Muscle of back (tissue), 11 donors: ENCODE data around the gene CEP95. TPM values are rescaled to one million over a fixed set of nuclear protein-coding genes. Genes with fewer than 3 reads are reported as not detected.
"Not testable (repeated sequence)": the region's sequence is repeated elsewhere in the genome, so short reads cannot be mapped to it uniquely, and the experiment has no call there.

Source experiments
- DNase-seq, 3 donors: peaks; one replicate each; pipeline versions ENCODE4 v3.0.0 to v3.0.0-alpha.2; 2013
- polyA plus RNA-seq, 10 donors: library from polyadenylated mRNA; unstranded; fragments of 120-200 nt; gene quantifications; one replicate each; pipeline ENCODE4 v1.2.1, GENCODE V29; 2013; ENCODE audit not compliant: insufficient read length in 10 of 10

The CEP95 gene
- polyA plus RNA-seq, 10 donors, result 30.2 to 91.3 (median 47.6) TPM

DNA sequence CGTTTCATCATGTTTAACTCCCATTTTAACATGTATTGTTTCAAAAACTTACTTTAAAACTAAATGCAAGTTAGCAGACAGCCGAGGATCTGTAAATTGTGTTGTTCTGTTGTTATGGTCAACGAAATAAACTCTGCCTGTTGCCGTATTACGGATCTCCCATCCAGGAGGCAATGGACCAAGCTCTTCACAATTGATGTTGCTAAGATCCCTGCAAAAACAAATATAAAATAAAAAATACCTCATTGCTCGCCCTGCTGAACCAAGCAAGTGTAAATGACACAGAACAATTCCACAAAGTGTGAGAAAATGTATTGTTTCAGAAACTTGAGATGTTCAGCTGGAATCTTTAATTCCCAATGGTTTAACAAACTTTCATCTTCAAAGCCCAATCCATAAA, 65.0 kb downstream of the CEP95 start:
- DNase-seq, result peak; percentile 48 to 83 (median 82)

DNA sequence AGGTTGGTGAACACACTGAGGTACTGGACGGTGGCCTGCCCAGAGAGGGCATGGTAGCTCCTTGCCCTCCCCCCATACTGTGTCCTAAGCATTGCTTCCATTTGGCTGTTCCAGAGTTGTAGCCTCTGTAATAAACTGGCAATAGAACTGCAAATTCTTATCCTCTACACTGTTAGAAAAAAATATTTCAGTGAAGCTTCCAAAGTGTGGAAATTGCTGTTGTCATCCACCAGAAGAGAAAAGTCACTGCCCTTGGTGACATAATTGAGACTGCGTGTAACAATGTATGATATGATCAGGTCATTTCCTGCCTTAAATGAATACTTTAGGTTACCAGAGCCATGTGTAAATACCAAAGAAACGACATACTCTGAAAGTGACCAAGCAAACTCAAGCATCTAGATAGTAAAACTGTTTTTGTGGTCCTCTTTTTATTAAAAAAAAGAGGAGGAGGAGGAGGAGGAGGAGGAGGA, 65.9 kb downstream of the CEP95 start:
- DNase-seq, result peak; percentile 47 to 71 (median 58)

GRCh38 chr17:64573214-64573613, 66.4 kb downstream of the CEP95 start:
- no peak for DNase-seq

- DNase-seq, result no peak
Measured at GRCh38 chr17:64574646-64575045, 67.9 kb downstream of the CEP95 start.

- DNase-seq, result no peak
Measured at GRCh38 chr17:64575431-64575830, 68.7 kb downstream of the CEP95 start.

DNA sequence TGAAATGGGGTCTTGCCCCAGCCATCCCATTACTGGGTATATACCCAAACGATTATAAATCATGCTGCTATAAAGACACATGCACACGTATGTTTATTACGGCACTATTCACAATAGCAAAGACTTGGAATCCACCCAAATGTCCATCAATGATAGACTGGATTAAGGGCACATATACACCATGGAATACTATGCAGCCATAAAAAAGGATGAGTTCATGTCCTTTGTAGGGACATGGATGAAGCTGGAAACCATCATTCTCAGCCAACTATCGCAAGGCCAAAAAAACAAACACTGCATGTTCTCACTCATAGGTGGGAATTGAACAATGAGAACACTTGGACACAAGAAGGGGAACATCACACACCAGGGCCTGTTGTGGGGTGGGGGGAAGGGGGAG, 70.2 kb downstream of the CEP95 start:
- not testable (repeated sequence) for DNase-seq

DNA sequence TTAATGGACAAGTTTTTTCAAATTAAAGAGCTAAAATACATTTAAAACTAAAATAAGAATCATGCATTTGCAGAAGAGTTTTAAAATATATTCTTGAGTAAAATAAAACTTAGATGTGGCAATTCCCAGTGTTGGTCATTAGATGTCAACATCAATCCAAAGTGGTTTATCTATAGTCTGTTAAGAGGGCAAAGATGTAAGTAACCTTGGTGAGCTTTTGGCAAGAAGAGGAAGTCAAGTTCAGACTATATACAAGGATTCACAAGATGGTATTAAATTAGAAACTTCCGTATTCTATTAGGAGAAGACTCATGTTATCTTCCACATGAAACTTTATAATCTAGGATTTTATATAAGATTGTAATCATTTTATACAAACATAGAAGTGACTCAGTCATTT, 73.1 kb downstream of the CEP95 start:
- DNase-seq, result no peak

DNA sequence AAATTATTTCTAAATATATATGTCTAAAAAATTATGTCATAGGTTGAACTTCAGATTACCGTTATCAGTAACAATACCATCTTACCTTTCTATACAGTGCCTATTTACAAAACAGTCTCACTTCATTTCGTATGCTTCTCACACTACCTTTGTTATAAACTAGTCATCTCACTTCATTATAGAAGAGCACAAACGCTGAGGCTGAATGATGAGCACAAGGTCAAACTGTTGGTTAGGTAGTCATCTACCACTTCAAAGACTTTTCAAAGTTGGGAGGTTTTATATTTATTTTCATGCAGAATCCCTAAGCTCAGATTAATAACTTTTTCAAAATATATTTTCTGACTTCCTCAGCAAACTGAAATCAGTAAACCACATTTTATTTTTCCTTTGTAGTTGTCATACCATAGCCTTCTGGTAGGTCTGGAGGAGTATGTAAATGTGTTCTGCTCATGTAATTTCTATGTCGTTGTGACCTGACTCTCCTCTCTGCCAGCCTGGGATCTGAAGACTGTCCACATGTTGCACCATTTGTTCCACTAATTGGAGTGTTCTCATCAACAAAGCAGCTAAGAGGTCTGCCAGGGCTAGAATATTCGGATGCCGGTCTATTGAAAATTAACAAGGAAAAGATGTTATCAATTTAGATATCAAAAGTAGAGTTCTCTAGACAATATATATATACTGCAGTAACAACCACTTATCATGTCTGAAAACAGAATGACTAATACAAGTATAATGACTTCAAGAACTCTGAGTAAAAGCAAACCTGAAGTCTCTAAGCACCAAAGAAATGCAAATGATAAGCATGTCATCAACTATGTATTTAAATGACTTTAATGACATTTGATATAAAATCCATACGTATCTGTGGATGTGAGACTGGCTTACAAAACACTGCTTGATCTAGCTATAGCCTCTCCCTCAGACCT, 73.9 kb downstream of the CEP95 start:
- no peak for DNase-seq

GRCh38 chr17:64583038-64583437, 76.3 kb downstream of the CEP95 start:
- DNase-seq, result no peak

GRCh38 chr17:64585146-64585545, 78.4 kb downstream of the CEP95 start:
- DNase-seq, result no peak

Other genes starting within 250 kb of the CEP95 start
- 10 to 100 TPM; 17.9 to 24.7 (median 20.8) TPM for gene TEX2, start 243.7 kb upstream of the CEP95 start, polyA plus RNA-seq
- 100 to 1,000 TPM; 111 to 233 (median 178) TPM for gene PECAM1, start 116.1 kb upstream of the CEP95 start, polyA plus RNA-seq
- gene MILR1, start 57.9 kb upstream of the CEP95 start, polyA plus RNA-seq, result 1 to 10 TPM; 3.1 to 8.6 (median 3.7) TPM
- 10 to 100 TPM; 12.5 to 37.1 (median 19.4) TPM for gene POLG2, start 9.9 kb upstream of the CEP95 start, polyA plus RNA-seq
- 100 to 1,000 TPM; 341 to 533 (median 463) TPM for gene DDX5, start 688 bp upstream of the CEP95 start, polyA plus RNA-seq
- 10 to 100 TPM; 20.1 to 30.9 (median 25.7) TPM for gene SMURF2, start 155.3 kb downstream of the CEP95 start, polyA plus RNA-seq